ENCODE results near the gene INSYN2B.

GRCh38 chr5:169828385-169828784 is 151.9 kb downstream of the INSYN2B start:
- TF ChIP-seq CTCF (IDR thresholded peaks at IDR 0.05) = no peak
- no peak for TF ChIP-seq POLR2A (IDR thresholded peaks at IDR 0.05)

All from adrenal gland (tissue), 5 donors.